Limb (tissue), 2 donors: ENCODE results near the gene ARL5C.
"Not testable (repeated sequence)": the region's sequence is repeated elsewhere in the genome, so short reads cannot be mapped to it uniquely, and the experiment has no call there.

Experiments used
- DNase-seq, 2 donors: peaks; one replicate each; pipeline ENCODE4 v3.0.0-alpha.2; 2016; ENCODE audit errors: extremely low spot score in 2 of 2

ARL5C gene

DNA sequence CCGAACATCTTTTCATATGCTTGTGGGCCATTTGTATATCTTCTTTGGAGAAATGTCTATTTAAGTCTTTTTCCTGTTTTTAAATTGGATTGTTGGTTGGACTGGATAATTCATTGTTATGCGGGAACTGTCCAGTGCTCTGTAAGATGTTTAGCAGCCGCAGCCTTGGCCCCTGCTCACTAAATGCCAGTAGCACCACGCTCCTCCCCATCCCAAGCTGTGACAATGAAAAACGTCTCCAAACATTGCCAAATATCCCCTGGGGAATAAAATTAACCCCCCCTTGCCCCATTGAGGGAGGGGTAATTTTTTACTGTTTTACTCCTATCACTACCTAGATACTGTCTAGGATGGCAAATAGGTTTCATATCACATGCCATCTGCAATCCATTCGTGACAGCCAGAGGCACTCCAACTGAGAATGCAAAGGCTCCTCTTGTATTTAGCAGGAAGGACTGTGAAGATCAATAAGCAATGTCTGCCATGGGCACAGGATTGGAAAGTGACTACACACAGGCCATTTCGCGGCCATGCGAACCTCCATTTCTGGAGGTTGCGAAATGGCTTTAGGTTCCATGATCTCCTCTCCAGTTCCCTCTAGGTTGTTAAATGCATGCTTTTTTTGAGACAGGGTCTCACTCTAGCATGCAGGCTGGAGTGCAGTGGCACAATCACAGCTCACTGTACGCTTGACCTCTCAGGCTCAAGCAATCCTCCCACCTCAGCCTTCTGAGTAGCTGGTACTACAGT lies 23.9 kb downstream of the ARL5C start:
- DNase-seq, result no peak

DNA sequence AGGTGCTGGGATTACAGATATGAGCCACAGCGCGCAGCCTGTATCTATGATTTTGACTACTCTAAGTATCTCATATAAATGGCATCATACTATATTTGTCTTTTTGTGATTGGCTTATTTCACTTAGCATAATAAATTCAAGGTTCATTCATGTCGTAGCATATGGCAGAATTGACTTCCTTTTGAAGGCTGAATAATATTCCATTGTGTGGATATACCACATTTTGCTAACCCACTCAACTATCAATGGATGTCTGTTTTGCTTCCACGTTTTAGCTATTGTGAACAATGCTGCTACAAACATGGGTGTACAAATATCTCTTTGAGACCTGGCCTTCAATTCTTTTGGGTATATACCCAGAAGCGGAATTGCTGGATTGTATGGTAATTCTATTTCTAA lies 24.7 kb downstream of the ARL5C start:
- no peak for DNase-seq

DNA sequence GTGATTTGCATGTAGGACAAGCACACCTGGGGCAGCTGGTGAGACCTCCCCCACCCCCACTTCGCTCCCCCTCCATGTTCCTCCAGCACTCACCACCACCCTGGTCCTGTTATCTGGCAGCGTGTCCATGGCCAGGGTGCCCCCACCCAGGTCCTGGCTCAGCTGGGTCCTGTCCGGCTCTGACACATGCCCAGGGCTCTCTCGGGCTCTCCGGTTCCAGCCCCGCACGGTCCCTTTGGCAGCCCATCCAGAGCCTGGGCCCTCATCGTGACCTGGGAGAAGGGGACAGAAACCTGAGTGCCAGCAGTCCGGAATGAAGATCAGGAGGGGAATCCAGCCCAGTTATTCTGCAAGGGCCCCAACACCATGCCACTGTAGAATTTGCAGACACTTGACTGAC lies 26.4 kb downstream of the ARL5C start:
- DNase-seq, result no peak

DNA sequence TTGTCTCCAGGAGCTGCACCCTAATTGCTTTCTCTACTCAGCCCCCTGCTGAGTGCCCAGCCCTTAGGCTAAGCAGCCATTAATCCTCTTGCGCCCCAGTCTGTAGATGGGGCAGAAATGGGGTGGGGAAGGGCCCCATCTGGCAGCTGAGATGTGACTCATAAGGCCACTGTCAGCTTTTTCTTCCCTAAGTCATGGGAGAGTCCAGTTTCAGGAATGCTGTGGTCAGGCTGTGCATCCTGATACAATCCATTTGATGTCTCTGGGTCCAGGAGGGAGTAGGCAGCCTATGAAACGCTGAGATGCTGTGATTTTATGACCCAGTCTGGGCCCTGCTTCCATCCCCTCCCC lies 26.8 kb downstream of the ARL5C start:
- no peak for DNase-seq

DNA sequence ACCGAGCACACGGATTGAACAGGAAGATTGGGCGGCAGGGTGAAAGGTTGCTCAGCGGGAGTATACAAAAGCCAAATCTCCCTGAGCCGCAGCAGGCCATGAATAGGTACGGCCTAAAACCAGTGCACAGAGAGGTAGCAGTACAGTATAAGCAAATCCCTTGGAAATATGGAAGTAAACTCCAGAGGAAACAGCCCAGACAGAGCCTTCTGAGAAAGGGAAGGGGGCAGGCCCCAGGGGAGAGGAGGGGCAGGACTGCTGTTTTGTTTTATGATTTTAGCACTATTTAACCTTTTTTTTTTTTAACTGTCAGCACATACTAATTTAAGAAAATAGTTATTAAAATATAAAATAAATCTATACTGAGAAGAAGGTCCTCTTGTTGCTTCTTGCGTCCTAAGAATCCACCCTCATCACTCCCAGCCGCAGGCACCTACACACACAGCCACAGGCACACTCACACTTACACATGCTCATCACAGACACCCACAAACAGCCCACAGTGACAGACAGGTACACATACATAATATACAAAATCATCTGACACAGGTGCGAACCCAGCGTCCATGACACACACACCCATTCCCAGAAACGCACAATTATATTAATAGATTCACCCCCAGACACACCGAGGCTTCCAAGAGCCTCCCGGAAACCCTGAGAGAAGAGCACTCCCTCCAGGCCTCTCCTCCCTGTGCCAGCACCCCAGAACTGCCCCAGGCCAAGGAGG lies 27.4 kb downstream of the ARL5C start:
- DNase-seq, result no peak

DNA sequence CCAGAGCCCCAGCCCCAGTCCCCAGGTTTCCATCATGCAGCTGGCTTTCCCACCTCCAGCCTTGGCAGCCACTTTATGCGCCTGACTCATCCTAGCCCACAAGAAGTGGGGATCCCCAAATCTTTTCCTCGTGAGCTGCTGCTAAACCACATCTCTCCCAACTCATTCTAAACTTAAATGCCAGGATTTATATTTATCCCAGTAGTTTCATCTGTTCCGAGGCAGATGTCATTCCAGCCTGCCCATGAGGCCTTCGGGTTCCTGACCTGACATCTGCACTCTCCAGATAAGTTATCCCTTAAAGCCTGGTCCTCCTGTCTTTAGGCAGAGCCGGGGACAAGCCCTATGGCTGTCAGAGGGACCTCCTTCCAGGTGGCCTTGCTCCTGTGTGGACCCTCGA lies 31.1 kb downstream of the ARL5C start:
- no peak for DNase-seq

DNA sequence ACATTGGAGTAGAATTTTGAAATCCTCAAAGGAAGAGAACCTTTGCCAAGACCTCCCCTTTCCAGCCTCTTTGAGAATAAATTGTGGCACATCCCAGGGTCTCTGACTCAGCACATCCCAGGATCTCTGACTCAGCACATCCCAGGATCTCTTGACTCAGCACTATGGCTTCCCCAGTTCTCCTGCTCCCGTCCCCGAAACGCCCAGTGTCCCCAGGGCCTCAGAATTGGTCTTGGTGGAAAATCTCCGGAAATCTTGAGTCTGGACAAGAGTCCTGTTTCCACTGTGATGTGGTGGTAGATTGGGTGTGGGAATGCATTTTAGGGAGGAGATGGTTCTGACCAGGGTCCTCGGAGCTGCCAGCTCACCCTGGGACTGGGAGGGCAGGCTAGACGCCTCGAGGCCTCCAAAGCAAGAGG lies 33.8 kb downstream of the ARL5C start:
- no peak for DNase-seq

DNA sequence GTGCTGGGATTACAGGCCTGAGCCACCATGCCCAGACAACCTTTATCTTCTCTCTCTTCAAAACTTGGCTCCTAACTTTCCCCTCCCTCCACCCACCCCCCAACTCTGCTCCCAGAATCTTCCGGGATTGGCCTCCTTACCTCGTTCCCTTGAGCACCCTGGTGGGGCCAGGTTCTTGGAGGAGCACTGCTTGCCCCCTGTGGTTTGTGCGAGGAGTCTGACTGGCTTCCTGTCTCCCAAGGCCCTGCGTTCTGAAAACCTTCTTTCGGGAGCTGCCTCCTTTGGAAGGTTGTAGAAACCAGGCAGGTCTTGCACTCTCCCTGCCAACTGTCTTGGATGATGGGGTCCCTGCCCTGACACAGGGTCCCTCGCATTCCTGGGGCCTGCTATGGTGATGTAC lies 34.3 kb downstream of the ARL5C start:
- no peak for DNase-seq

DNA sequence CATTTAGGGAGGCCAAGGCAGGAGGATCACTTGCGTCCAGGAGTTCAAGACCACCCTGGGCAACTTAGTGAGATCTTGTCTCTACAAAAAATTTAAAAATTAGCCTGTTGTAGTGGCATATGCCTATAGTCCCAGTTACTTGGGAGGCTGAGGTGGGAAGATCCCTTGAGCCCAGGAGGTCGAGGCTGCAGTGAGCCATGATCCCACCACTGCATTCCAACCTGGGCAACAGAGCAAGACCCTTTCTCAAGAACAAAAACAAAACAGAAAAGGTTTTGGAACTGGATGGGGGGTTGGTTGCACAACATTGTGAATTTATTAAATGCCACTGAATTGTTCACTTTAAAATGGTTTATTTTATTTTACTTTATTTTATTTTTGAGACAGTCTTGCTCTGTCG lies 35.8 kb downstream of the ARL5C start:
- no peak for DNase-seq

DNA sequence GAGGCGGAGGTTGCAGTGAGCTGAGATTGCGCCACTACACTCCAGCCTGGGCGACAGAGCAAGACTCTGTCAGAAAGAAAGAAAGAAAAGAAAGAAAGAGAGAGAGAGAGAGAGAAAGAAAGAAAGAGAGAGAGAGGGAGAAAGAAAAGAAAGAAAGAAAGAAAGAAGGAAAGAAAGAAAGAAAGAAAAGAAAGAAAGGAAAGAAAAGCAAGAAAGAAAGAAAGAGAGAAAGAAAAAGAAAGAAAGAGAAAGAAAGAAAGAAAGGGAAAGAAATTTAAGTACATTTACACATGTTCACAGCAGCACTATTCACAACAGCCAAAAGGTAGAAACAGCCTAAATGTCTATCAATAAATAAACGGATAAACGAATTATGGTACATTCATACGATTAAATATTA lies 36.4 kb downstream of the ARL5C start:
- not testable (repeated sequence) for DNase-seq

DNA sequence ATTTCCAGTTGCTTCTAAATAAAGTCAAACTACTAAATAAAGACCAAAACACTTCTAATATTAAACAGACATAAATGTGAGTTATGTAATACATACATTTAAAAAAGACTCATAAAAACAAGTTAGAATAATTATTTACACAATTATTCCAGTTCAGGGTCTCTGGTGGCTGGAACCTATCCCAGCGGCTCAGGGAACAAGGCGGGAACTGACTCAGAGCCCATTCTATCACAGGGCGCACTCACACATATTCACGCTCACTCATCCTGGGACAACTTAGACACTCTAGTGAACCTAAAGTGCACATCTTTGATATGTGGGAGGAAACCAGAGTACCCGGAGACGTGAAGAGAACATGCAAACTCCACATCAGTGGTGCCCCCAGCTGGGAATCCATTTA lies 39.5 kb downstream of the ARL5C start:
- DNase-seq, result no peak

DNA sequence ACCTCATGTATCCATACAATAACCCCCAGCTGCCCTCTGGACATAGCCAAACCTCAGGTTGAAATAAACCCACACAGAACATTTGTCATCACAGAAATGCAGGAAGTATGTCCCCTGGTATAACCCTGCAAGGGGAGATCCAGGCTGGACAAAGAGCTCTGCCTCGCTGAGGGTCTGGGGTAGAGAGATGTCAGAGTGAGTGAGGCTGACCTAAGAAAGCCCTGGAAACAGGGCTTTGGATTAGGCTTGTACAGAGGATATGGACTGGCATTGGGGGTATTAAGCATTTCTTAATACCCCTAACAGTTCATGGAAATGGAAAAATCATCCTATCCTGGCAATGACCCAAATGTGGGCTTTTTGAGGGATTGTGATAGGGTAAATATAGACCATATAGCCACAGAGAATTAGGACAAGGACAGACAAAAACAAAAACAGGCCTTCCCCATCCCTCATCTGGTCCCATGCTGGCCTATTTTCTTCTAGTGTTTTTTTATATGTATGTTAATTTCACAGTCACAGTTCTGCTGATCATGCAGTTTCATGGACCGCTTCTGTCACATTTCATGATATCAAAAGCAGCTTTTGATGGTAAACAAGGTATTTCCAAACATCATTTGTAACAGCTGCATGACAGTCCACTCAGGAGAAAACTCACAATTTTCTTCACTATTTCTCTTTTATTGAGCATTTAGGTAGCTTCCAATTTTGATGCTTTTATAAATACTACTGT lies 40.7 kb downstream of the ARL5C start:
- no peak for DNase-seq

DNA sequence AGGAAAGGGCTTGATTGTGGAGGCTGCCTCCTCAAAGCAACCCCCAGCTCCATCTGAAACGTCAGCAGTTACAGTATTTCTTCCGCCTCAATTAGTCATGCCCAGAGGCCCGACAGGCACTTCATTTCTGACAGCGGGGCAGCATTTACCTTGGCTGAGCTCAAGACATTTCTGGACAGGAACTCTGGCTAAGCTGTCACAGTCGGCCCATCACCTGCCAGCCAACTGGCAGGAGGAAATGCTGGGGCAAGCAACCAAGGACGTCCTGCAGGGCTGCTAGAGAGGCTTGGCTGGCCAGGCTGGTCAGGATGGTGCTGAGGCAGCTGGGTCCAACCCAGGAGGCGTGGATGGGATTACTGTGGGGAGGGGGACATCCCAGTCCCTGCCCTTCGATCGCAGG lies 42.3 kb downstream of the ARL5C start:
- DNase-seq, result no peak

DNA sequence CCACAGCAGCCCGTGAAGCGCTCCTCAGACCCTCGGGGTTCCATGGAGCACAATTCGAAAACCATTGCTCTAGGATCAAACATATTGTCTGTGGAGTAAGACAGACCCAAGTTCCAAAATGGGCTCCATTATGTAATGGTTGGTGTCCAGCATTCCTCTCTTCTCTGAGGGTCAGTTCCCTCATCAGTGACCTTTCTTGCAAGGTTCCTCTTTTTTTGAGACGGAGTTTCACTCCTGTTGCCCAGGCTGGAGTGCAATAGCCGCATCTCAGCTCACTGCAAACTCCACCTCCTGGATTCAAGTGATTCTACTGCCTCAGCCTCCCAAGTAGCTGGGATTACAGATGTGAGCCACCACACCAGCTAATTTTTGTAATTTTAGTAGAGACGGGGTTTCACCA lies 43.0 kb downstream of the ARL5C start:
- no peak for DNase-seq

DNA sequence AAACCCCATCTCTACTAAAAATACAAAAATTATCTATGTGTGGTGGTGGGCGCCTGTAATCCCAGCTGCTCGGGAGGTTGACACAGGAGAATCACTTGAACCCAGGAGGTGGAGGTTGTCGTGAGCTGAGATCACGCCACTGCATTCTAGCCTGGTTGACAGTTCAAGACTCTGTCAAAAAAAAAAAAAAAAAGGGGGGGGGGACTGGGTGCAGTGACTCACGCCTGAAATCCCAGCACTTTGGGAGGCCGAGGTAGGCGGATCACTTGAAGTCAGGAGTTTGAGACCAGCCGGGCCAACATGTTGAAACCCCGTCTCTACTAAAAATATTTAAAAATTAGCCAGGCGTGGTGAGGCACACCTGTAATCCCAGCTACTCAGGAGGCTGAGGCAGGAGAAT lies 44.0 kb downstream of the ARL5C start:
- not testable (repeated sequence) for DNase-seq

DNA sequence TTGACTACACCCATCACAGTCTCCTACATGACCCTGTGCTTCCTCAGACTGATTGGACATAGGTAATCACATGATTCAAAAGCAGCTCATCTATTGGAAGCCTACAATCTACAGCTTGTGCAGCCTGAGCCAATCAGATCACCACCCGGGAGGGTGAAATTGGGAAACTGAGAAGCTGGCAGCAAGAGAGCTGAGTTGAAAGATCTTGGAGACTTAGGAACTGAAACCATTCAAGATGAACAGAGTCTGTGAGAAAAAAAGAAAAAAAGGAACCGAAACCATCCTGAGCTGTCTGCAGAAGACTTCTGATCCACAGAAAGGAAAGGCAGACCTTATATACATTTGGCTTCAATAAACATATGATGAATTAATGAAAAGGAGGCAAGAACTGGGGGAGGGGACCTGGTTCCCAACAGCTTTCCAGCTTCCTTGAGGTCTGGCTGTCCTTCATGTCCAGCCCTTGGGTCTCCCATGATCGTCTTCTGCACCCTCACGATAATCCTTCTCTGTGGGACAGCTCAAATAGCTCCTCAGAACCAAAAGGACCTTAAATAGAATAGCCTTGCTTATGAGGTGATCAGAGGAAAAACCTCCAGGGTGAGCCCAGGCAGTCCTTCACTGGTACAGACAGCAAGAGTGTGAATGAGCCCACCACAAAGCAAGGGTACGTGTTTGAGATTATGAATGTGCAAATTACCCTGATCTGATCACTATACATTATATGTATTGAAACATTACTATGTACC lies 47.1 kb downstream of the ARL5C start:
- no peak for DNase-seq

DNA sequence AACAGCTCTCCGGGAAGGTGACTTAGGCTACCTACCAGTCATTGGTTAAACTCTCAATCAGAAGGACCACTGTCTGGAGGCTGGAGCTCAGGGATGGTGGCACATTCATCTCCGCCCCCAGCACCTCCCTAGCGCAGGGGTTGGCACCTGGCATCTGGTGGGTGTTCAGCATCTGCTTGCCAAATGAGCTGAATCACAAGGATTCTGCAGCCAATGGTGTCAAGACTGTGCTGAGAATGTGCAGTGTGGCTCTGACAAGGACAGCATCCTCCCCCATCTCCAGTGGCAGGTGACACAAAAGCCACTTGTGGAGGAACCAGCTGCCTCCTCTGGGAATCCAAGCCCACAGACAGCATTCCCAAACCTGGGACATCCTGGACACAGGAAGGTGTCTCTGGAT lies 49.7 kb downstream of the ARL5C start:
- no peak for DNase-seq

DNA sequence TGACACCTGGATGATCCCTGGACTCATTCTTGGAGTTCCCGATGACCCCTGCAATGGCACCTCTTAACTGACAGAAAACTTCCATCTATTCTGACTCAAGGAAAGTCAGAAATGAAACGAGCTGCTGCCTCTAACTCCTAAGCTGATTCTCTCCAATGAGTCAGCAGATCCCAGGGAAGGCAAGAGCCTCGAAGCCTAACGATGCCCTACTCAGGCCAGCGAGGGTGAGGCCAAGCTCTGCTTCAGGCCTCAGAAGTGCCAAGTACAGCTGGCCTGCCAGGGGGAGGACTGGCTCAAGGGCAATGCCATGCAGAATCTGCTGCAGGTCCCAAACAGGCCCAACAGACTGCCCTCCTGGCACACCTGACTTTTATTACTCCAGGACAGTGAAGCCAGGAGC lies 50.8 kb downstream of the ARL5C start:
- no peak for DNase-seq

DNA sequence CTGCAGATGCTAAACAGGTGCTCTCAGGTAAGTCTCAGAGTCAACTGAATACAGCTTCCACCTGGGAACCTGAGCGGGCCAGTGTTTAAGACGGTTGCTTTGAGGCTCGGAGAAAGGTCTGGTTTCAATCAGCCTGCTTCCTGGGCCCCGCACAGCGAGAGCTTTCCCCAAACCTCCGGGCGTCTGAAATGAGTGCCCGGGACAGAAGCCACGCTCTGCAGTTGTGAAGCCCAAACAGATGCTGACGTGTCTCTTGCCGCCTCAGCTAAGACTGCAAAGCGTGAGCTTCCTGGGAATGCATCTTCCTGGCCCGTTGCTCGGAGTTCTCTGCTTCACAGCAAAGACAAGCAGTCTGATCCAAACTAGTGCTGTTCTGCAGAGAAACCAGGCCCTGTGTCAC lies 51.2 kb downstream of the ARL5C start:
- DNase-seq, result no peak

DNA sequence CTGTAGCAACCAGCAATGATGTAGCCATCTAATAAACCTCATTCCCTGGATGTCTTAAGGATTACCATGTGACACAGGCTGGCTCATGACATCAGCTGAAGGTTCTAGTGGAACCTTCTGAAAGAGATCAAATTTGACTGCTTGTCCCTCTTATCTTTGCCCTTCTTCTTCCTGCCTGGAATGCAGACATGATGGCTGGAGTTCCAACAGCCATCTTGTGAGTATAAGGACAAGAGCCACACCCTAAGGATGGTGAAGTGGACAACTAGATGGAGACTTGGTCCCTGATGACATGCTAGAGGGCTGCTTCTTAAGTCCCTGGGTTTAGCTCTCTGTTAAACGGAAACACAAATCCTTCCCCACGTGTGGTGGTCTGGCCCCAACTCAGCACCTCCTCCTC lies 52.1 kb downstream of the ARL5C start:
- no peak for DNase-seq

DNA sequence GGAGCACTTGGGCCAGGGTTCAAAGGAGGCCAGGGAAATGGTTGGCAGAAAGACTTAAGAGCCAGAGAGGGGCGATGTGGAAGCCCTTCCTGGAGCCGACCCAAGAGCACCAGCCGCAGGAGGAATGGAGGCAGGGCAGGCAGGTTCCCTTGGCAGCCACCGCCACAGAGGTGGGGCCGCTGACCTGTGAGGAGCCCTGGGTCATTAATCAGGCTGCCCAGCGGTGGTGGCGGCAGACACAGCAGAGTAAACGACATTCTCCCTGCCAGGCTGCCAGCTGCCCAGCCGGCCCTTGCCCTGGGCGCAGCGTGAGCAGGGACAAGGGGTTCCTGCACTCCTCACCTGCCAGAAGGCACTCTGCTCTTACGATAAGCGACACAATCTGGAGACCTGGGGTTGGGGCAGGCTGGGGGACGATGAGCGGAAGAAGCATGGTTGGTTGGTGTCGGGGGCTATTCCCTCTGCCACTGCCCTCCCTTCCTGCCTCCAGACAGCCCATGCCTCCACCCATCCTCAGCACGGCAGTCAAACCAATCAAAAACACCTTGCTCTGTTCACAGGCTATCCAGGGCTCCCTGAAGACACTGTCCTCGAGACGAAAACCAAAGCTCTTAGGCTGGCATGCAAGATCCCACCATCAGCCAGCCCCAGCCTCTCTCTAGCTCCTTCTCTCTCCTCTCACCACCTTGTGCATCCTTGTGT lies 55.4 kb downstream of the ARL5C start:
- no peak for DNase-seq
